IMR-90 (cell line): ENCODE results near the gene MEF2C.

ENCODE experiments used
- BHLHE40 ChIP-seq: fragments of 150-350 bp; IDR thresholded peaks from 2 replicates; pipeline ENCODE4 v1.6.1; 2016; ENCODE audit warnings: mild to moderate bottlenecking, low read depth, low read length
- CEBPB ChIP-seq: IDR thresholded peaks from 2 replicates; pipeline ENCODE4 v1.6.1; 2012; ENCODE audit warnings: low read depth, low read length, improper control_type of control experiment
- POLR2A ChIP-seq: IDR thresholded peaks from 2 replicates; pipeline ENCODE4 v1.6.1; 2012; ENCODE audit warnings: mild to moderate bottlenecking, low read depth, low read length
- RAD21 ChIP-seq: IDR thresholded peaks from 2 replicates; pipeline ENCODE4 v1.6.1; 2012; ENCODE audit warnings: low read length, improper control_type of control experiment
- TF ChIP-seq, protein P1 (sequence below): conservative IDR thresholded peaks from 2 replicates; pipeline ENCODE4 v1.5.1; 2012; ENCODE audit warnings: mild to moderate bottlenecking, low read depth, low read length, improper control_type of control experiment
- TF ChIP-seq, protein P2 (sequence below): fragments of 150-350 bp; IDR thresholded peaks from 2 replicates; pipeline ENCODE4 v1.6.1; 2017; ENCODE audit warnings: mild to moderate bottlenecking, antibody characterized with exemption, low read length, low read depth

DNA sequence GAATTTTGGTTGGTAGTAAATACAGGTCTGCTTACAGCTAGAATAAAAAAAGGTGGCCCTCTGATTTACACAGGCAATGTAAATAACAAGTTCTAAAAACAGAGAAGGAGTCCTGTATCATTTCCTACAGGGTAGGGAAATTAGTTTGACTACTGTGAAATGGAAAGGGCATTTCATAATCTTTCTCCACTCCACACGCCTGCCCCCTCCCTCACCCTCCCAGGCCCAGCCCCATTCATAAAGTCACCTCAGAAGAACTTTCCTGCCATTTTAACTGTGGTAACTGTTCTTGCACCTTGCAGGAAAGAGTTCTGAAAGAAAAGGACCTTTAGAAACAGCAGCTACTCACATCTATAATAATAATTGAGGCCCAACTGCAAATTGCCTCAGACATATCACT, 69.7 kb downstream of the MEF2C start:
- TF ChIP-seq, protein P1, sequence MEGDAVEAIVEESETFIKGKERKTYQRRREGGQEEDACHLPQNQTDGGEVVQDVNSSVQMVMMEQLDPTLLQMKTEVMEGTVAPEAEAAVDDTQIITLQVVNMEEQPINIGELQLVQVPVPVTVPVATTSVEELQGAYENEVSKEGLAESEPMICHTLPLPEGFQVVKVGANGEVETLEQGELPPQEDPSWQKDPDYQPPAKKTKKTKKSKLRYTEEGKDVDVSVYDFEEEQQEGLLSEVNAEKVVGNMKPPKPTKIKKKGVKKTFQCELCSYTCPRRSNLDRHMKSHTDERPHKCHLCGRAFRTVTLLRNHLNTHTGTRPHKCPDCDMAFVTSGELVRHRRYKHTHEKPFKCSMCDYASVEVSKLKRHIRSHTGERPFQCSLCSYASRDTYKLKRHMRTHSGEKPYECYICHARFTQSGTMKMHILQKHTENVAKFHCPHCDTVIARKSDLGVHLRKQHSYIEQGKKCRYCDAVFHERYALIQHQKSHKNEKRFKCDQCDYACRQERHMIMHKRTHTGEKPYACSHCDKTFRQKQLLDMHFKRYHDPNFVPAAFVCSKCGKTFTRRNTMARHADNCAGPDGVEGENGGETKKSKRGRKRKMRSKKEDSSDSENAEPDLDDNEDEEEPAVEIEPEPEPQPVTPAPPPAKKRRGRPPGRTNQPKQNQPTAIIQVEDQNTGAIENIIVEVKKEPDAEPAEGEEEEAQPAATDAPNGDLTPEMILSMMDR = no peak
- TF ChIP-seq BHLHE40 = no peak
- TF ChIP-seq POLR2A = no peak
- no peak for TF ChIP-seq CEBPB
- no peak for TF ChIP-seq RAD21
- TF ChIP-seq, protein P2, sequence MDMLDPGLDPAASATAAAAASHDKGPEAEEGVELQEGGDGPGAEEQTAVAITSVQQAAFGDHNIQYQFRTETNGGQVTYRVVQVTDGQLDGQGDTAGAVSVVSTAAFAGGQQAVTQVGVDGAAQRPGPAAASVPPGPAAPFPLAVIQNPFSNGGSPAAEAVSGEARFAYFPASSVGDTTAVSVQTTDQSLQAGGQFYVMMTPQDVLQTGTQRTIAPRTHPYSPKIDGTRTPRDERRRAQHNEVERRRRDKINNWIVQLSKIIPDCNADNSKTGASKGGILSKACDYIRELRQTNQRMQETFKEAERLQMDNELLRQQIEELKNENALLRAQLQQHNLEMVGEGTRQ = no peak
